Midbrain (tissue), 1 donor: ENCODE results near the gene CSNK1G2.

Experiments
- DNase-seq: peaks from one replicate; lab custom pipeline; 2025; lab: John Stamatoyannopoulos, UW

Gene CSNK1G2

GRCh38 chr19:1968279-1969175, 27.6 kb downstream of the CSNK1G2 start:
- no peak for DNase-seq

- no peak for DNase-seq
Measured at GRCh38 chr19:1969176-1970002, 28.4 kb downstream of the CSNK1G2 start.

GRCh38 chr19:1970003-1970805, 29.2 kb downstream of the CSNK1G2 start:
- DNase-seq = no peak

GRCh38 chr19:1970806-1971502, 30.0 kb downstream of the CSNK1G2 start:
- no peak for DNase-seq

GRCh38 chr19:1974381-1975161, 33.6 kb downstream of the CSNK1G2 start:
- no peak for DNase-seq

GRCh38 chr19:1975162-1975480, 34.1 kb downstream of the CSNK1G2 start:
- no peak for DNase-seq

- no peak for DNase-seq
Measured at GRCh38 chr19:1977120-1977519, 36.1 kb downstream of the CSNK1G2 start.

GRCh38 chr19:1978346-1978894, 37.4 kb downstream of the CSNK1G2 start:
- no peak for DNase-seq

- DNase-seq = no peak
Measured at GRCh38 chr19:1979017-1979416, 38.0 kb downstream of the CSNK1G2 start.

- no peak for DNase-seq
Measured at GRCh38 chr19:1979642-1980041, 38.7 kb downstream of the CSNK1G2 start.

- DNase-seq = no peak
Measured at GRCh38 chr19:1980091-1980808, 39.3 kb downstream of the CSNK1G2 start.

GRCh38 chr19:1980809-1981181, 39.8 kb downstream of the CSNK1G2 start:
- no peak for DNase-seq

GRCh38 chr19:1981253-1981652, 40.3 kb downstream of the CSNK1G2 start:
- no peak for DNase-seq

- no peak for DNase-seq
Measured at GRCh38 chr19:1984357-1984756, 43.4 kb downstream of the CSNK1G2 start.

- no peak for DNase-seq
Measured at GRCh38 chr19:1985588-1986356, 44.8 kb downstream of the CSNK1G2 start.

- DNase-seq = no peak
Measured at GRCh38 chr19:1986357-1987162, 45.6 kb downstream of the CSNK1G2 start.

GRCh38 chr19:1987197-1988187, 46.5 kb downstream of the CSNK1G2 start:
- DNase-seq = no peak
